Colonic mucosa (tissue), 4 donors: ENCODE data around the gene DGKZ. TPM values are rescaled to one million over a fixed set of nuclear protein-coding genes. Genes with fewer than 3 reads are reported as not detected.
"Not testable (repeated sequence)": the region's sequence is repeated elsewhere in the genome, so short reads cannot be mapped to it uniquely, and the experiment has no call there.

Experiments used
- DNase-seq: peaks from one replicate; pipeline ENCODE4 v3.0.0-alpha.2; 2020
- H3K27ac ChIP-seq: fragments of 200-600 bp; one replicate; pipeline ENCODE4 v1.8.0; 2021
- H3K27me3 ChIP-seq: fragments of 200-600 bp; one replicate; pipeline ENCODE4 v1.8.0; 2021
- H3K36me3 ChIP-seq: fragments of 200-600 bp; one replicate; pipeline ENCODE4 v1.8.0; 2021
- H3K4me1 ChIP-seq: fragments of 200-600 bp; one replicate; pipeline ENCODE4 v1.8.0; 2021; ENCODE audit warnings: mild to moderate bottlenecking
- H3K4me3 ChIP-seq: fragments of 200-600 bp; one replicate; pipeline ENCODE4 v1.8.0; 2021
- H3K9ac ChIP-seq, 2 donors: one replicate each; pipeline ENCODE4 v1.7.0; 2013; ENCODE audit warnings: control low read depth in 2 of 2, low read depth in 2 of 2, low read length in 2 of 2
- H3K9me3 ChIP-seq: fragments of 200-600 bp; one replicate; pipeline ENCODE4 v1.8.0; 2021
- CTCF ChIP-seq: fragments of 200-600 bp; IDR thresholded peaks from one replicate; pipeline ENCODE4 v1.8.0; 2022; ENCODE audit warnings: antibody characterized with exemption, mild to moderate bottlenecking
- intact Hi-C: fragments of 100-400 bp; cut with DNase I; formaldehyde crosslinking; loops from one replicate; pipeline ENCODE4 v1.14.1; 2022
- total RNA-seq, 2 donors: library from RNA; stranded (reverse); fragmentation: NEBNext Ultra II Directional in 1 of 2; extraction: Animal tissue kit (Norgen Biotek cat#: 25700) in 1 of 2; gene quantifications; one replicate each; pipeline ENCODE4 v1.2.1, GENCODE V29; 2021
- donor health status: healthy.
- donor health status: DM: no; HTN: no; CAD: no.
- donor health status: DM: no; HTN: no; CAD: no.

The DGKZ gene
- total RNA-seq, 2 donors from 2014 or later, result 42.7 to 83.8 TPM

- H3K27ac ChIP-seq, result no peak overlapping the region
- no peaks in the 10 kb centered on the region for H3K9me3 ChIP-seq
- H3K9ac ChIP-seq, result no peak overlapping the region
- H3K36me3 ChIP-seq, result no peaks in the 10 kb centered on the region
- TF ChIP-seq CTCF, result no peak
- H3K4me3 ChIP-seq, result no peak overlapping the region
- H3K4me1 ChIP-seq, result no peaks in the 10 kb centered on the region
- no peaks in the 10 kb centered on the region for H3K27me3 ChIP-seq
- no peak for DNase-seq
- intact Hi-C loops, result no loop called here
Measured at GRCh38 chr11:46302866-46303265, 44.4 kb upstream of the DGKZ start.

GRCh38 chr11:46304036-46304435 is 43.2 kb upstream of the DGKZ start:
- H3K36me3 ChIP-seq, DNase-seq: not testable (repeated sequence)

GRCh38 chr11:46304605-46305179 is 42.6 kb upstream of the DGKZ start:
- Histone ChIP-seq H3K27me3 (no peaks in the 10 kb centered on the region), H3K27ac (no peak overlapping the region), H3K4me1 (no peaks in the 10 kb centered on the region), H3K36me3 (peaks cover 5% of the 10 kb centered on the region), H3K4me3 (no peak overlapping the region), H3K9ac (no peak overlapping the region), H3K9me3 (no peaks in the 10 kb centered on the region)
- TF ChIP-seq CTCF, result no peak
- intact Hi-C loops, result loop anchor here (5.0 kb wide), 1 partner anchor 62 kb away; no protein-coding TSS in a partner anchor
- DNase-seq, result no peak

More at GRCh38 chr11:46304036-46304435, 43.2 kb upstream of the DGKZ start:
- H3K27me3 ChIP-seq, intact Hi-C loops, H3K9ac ChIP-seq, H3K27ac ChIP-seq, H3K9me3 ChIP-seq, H3K4me3 ChIP-seq, H3K4me1 ChIP-seq: not testable (repeated sequence)

- H3K9ac ChIP-seq, result no peak overlapping the region
- intact Hi-C loops, result loop anchor here (5.0 kb wide), 1 partner anchor 63 kb away; no protein-coding TSS in a partner anchor
- TF ChIP-seq CTCF, result no peak
- no peaks in the 10 kb centered on the region for H3K27me3 ChIP-seq
- peaks cover 9% of the 10 kb centered on the region for H3K36me3 ChIP-seq
- H3K27ac ChIP-seq, result no peak overlapping the region
- H3K4me3 ChIP-seq, result no peak overlapping the region
- no peaks in the 10 kb centered on the region for H3K4me1 ChIP-seq
- DNase-seq, result no peak
- no peaks in the 10 kb centered on the region for H3K9me3 ChIP-seq
Measured at GRCh38 chr11:46305295-46305694, 42.0 kb upstream of the DGKZ start.

- Histone ChIP-seq H3K9me3 (no peaks in the 10 kb centered on the region), H3K27me3 (no peaks in the 10 kb centered on the region), H3K36me3 (peaks cover 9% of the 10 kb centered on the region), H3K9ac (no peak overlapping the region), H3K27ac (no peak overlapping the region), H3K4me1 (no peaks in the 10 kb centered on the region), H3K4me3 (no peak overlapping the region)
- intact Hi-C loops, result loop anchor here (5.0 kb wide), 1 partner anchor 64 kb away; no protein-coding TSS in a partner anchor
- no peak for DNase-seq
- no peak for TF ChIP-seq CTCF
Measured at GRCh38 chr11:46306296-46306853, 40.9 kb upstream of the DGKZ start.

- H3K9me3 ChIP-seq, result no peaks in the 10 kb centered on the region
- H3K9ac ChIP-seq, result no peak overlapping the region
- no peak for DNase-seq
- intact Hi-C loops, result loop anchor here (5.0 kb wide), 1 partner anchor 65 kb away; no protein-coding TSS in a partner anchor
- no peak overlapping the region for H3K4me3 ChIP-seq
- no peak overlapping the region for H3K27ac ChIP-seq
- H3K4me1 ChIP-seq, result no peaks in the 10 kb centered on the region
- H3K27me3 ChIP-seq, result no peaks in the 10 kb centered on the region
- H3K36me3 ChIP-seq, result peaks cover 19% of the 10 kb centered on the region
- no peak for TF ChIP-seq CTCF
Measured at GRCh38 chr11:46307369-46307768, 39.9 kb upstream of the DGKZ start.
